Measurements from ENCODE around the gene FNDC8. TPM values are rescaled to one million over a fixed set of nuclear protein-coding genes. Genes with fewer than 3 reads are reported as not detected.
"Not testable (repeated sequence)": the region's sequence is repeated elsewhere in the genome, so short reads cannot be mapped to it uniquely, and the experiment has no call there.

FNDC8 gene
- total and polyA plus RNA-seq, 2 experiments from 2014 or later: not detected

- H3K27ac ChIP-seq: no peak overlapping the region
- H3K36me3 ChIP-seq: peaks cover 3% of the 10 kb centered on the region
- H3K9me3 ChIP-seq (ENCODE audit: low read depth): no peaks in the 10 kb centered on the region
- H3K4me1 ChIP-seq (ENCODE audit: low read depth): no peaks in the 10 kb centered on the region
- H3K27me3 ChIP-seq: no peaks in the 10 kb centered on the region
- no peak for DNase-seq (ENCODE audit: low read depth in 1 of 2, low spot score in 1 of 2)
- no peak overlapping the region for H3K4me3 ChIP-seq
- TF ChIP-seq CTCF (IDR thresholded peaks at IDR 0.05; ENCODE audit: low read depth, low read length): no peak
These were observed 21.5 kb upstream of the FNDC8 start for GRCh38 chr17:35099908-35100307.

DNA sequence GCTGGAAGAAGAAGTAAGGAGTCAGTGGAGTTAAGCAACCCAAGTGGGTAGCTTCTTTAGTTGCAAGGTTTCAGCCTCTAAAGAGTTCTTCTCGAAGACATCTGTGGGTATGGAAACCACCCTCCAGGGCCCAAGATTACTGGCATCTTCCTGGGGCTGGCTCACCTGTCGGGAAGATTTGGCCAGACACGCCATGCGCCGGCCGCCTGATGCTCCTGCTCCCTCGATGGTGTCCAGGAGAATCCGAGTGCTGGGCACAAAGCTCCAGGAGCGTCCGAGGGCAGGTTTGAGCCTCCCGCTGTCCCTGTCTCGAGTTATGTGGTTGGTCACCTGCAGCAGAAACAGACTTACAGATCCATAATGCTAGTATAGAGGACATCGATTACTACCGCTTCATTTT is 20.4 kb upstream of the FNDC8 start:
- no peaks in the 10 kb centered on the region for H3K4me1 ChIP-seq (ENCODE audit: low read depth)
- no peaks in the 10 kb centered on the region for H3K27me3 ChIP-seq
- H3K27ac ChIP-seq: no peak overlapping the region
- H3K9me3 ChIP-seq (ENCODE audit: low read depth): no peaks in the 10 kb centered on the region
- no peak for DNase-seq (ENCODE audit: low read depth in 1 of 2, low spot score in 1 of 2)
- TF ChIP-seq CTCF (IDR thresholded peaks at IDR 0.05; ENCODE audit: low read depth, low read length): no peak
- H3K36me3 ChIP-seq: peaks cover 6% of the 10 kb centered on the region
- no peak overlapping the region for H3K4me3 ChIP-seq

DNA sequence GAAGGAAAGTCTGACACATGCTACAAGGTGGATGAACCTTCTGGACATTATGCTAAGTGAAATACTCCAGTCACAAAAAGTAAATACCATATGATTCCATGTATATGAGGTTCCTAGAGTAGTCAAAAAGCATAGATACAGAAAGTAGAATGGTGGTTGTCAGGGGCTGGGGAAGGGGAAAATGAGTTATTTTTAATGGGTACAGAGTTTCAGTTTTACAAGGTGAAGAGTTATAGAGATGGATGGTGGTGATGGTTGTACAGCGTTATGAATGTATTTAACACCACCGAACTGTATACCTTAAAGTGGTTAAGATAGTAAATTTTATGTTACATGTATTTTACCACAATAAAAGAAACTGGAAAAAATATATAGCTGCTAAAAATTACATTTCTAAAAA is 19.7 kb upstream of the FNDC8 start:
- no peak for DNase-seq (ENCODE audit: low read depth in 1 of 2, low spot score in 1 of 2)
- Histone ChIP-seq H3K9me3 (ENCODE audit: low read depth) (no peaks in the 10 kb centered on the region), H3K27me3 (no peaks in the 10 kb centered on the region), H3K36me3 (peaks cover 7% of the 10 kb centered on the region), H3K4me1 (ENCODE audit: low read depth) (no peaks in the 10 kb centered on the region), H3K27ac (no peak overlapping the region), H3K4me3 (no peak overlapping the region)
- TF ChIP-seq CTCF (IDR thresholded peaks at IDR 0.05; ENCODE audit: low read depth, low read length): no peak

- H3K27ac ChIP-seq: no peak overlapping the region
- peaks cover 7% of the 10 kb centered on the region for H3K36me3 ChIP-seq
- no peaks in the 10 kb centered on the region for H3K27me3 ChIP-seq
- H3K9me3 ChIP-seq (ENCODE audit: low read depth): no peaks in the 10 kb centered on the region
- H3K4me1 ChIP-seq (ENCODE audit: low read depth): no peaks in the 10 kb centered on the region
- no peak for DNase-seq (ENCODE audit: low read depth in 1 of 2, low spot score in 1 of 2)
- H3K4me3 ChIP-seq: no peak overlapping the region
- no peak for TF ChIP-seq CTCF (IDR thresholded peaks at IDR 0.05; ENCODE audit: low read depth, low read length)
These were observed 18.1 kb upstream of the FNDC8 start for GRCh38 chr17:35103271-35103670.

DNA sequence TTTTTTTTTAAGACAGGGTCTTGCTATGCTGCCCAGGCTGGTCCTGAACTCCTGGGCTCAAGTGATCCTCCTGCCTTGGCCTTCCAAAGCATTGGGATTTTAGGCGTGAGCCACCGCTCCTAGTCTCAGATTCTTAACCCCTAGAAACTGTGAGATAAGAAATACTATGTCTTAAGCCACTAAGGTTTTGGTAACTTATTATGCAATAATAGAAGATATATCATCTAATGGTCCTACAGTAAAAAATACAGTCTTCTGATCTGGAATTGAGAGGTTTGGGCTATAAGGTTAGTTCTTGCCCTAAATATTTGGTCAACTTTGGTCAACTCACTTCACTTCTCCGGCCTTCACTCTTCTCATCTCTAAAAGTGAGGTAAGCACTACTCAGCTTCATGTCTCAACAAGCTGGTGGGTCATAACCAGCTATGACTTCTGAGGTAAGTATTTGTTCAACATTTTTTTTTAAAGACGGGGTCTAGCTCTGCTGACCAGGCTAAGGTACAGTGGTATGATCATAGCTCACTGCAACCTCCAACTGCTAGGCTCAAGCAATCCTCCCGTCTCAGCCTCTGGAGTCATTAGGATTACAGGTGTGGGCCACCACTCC is 16.5 kb upstream of the FNDC8 start:
- peaks cover 7% of the 10 kb centered on the region for H3K36me3 ChIP-seq

DNA sequence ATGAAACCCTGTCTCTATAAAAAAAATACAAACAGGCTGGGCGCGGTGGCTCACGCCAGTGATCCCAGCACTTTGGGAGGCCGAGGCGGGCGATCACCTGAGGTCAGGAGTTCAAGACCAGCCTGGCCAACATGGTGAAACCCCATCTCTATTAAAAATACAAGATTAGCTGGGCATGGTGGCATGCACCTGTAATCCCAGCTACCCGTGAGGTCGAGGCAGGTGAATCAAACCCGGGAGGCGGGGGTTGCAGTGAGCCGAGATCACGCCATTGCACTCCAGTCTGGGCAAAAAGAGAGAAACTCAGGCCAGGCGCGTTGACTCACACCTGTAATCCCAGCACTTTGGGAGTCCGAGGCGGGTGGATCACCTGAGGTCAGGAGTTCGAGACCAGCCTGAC is 10.6 kb upstream of the FNDC8 start:
- H3K9me3 ChIP-seq (ENCODE audit: low read depth); DNase-seq (ENCODE audit: low read depth in 1 of 2, low spot score in 1 of 2); H3K36me3 ChIP-seq; H3K4me3 ChIP-seq; H3K27me3 ChIP-seq; H3K27ac ChIP-seq; H3K4me1 ChIP-seq (ENCODE audit: low read depth): not testable (repeated sequence)

More for the DNA sequence above, 16.5 kb upstream of the FNDC8 start:
- no peak for DNase-seq (ENCODE audit: low read depth in 1 of 2, low spot score in 1 of 2)
- Histone ChIP-seq H3K4me1 (ENCODE audit: low read depth) (no peaks in the 10 kb centered on the region), H3K4me3 (no peak overlapping the region), H3K27ac (no peak overlapping the region), H3K27me3 (no peaks in the 10 kb centered on the region), H3K9me3 (ENCODE audit: low read depth) (no peaks in the 10 kb centered on the region)
- TF ChIP-seq CTCF (IDR thresholded peaks at IDR 0.05; ENCODE audit: low read depth, low read length): no peak
